ENCODE measurements around the gene SIL1.

SIL1 gene

DNA sequence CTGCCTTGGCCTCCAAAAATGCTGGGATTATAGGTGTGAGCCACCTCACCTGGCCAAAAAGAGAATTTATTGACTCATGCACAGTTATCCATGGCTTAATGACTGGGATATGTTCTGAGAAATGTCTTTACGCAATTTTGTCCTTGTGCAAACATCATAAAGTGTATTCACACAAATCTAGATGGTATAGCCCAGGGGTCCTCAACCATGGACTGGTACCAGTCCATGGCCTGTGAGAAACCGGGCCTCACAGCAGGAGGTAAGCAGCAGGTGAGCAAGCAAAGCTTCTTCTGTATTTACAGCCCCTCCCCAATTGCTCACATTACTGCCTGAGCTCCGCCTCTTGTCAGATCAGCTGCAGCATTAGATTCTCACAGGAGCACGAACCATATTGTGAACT, 12.4 kb upstream of the SIL1 start:
- Histone ChIP-seq H3K27me3 (ENCODE audit: insufficient read depth, low read length) (no peaks in the 10 kb centered on the region), H3K36me3 (ENCODE audit: insufficient read depth, low read length) (no peaks in the 10 kb centered on the region), H3K4me3 (ENCODE audit: low read depth, low read length, poor library complexity, severe bottlenecking) (no peak overlapping the region), H3K9me2 (ENCODE audit: low read depth, low read length) (no peaks in the 10 kb centered on the region), H3K9me3 (ENCODE audit: low read length) (no peaks in the 10 kb centered on the region), H4K20me1 (ENCODE audit: insufficient read depth, low read length) (no peaks in the 10 kb centered on the region), H3F3A (ENCODE audit: insufficient read depth, low read length) (no peaks in the 10 kb centered on the region), H3K79me2 (ENCODE audit: insufficient read depth, low read length) (no peaks in the 10 kb centered on the region), H3K9ac (ENCODE audit: low read length) (no peak overlapping the region), H3K4me2 (ENCODE audit: low read length) (no peak overlapping the region), H3K27ac (ENCODE audit: low read depth, low read length, poor library complexity, severe bottlenecking) (no peak overlapping the region), H3K4me1 (ENCODE audit: insufficient read depth, low read length, severe bottlenecking) (no peaks in the 10 kb centered on the region), H2AFZ (ENCODE audit: low read length) (no peak overlapping the region)
- TF ChIP-seq CTCF (IDR thresholded peaks at IDR 0.05; ENCODE audit: low read length): no peak
- no peak for TF ChIP-seq EZH2 (IDR thresholded peaks at IDR 0.05; ENCODE audit: borderline replicate concordance, low read length)

DNA sequence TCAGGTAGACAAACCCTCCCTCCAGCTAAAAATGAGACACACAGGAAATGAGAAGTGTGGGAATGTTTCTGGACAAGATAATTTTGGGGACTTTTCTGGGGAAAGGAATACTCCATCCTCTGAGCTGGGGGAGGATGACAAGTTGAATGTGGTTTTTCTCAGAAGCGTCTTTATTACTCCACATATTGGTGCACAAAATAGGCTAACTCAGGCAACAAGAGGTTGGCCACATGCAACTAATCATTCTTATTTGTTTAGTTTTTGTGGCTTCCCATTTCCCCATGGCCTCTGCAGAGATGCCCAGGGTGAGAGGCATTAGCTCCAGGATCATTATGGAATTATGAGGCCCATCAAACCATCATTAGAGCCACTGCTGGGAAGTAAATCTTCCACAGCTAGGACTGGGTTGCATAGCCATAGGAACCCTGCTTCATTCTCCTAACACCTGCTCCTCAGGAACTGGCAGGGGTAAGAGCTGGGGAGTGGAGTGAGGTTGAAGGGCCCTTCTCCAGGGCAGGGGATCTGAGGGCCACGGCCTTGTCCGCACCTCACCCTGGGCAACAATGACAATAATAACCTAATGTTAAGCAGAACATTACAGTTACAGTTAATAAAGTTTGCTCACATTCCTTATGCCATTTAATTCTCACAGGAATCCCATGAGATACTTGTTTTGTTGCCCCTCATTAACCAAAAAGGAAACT, 9.3 kb upstream of the SIL1 start:
- H3K9me2 ChIP-seq (ENCODE audit: low read depth, low read length): no peaks in the 10 kb centered on the region
- no peak overlapping the region for H3K27ac ChIP-seq (ENCODE audit: low read depth, low read length, poor library complexity, severe bottlenecking)
- H3K36me3 ChIP-seq (ENCODE audit: insufficient read depth, low read length): no peaks in the 10 kb centered on the region
- H3F3A ChIP-seq (ENCODE audit: insufficient read depth, low read length): no peaks in the 10 kb centered on the region
- H3K4me1 ChIP-seq (ENCODE audit: insufficient read depth, low read length, severe bottlenecking): no peaks in the 10 kb centered on the region
- no peaks in the 10 kb centered on the region for H3K79me2 ChIP-seq (ENCODE audit: insufficient read depth, low read length)
- TF ChIP-seq CTCF (IDR thresholded peaks at IDR 0.05; ENCODE audit: low read length): no peak
- no peak for TF ChIP-seq EZH2 (IDR thresholded peaks at IDR 0.05; ENCODE audit: borderline replicate concordance, low read length)
- no peaks in the 10 kb centered on the region for H3K9me3 ChIP-seq (ENCODE audit: low read length)
- 0 out of 2 replicates have a peak, but pooled peaks cover 7% of the 10 kb centered on the region for H3K27me3 ChIP-seq (ENCODE audit: insufficient read depth, low read length)
- H3K4me2 ChIP-seq (ENCODE audit: low read length): no peak overlapping the region
- H3K9ac ChIP-seq (ENCODE audit: low read length): no peak overlapping the region
- no peak overlapping the region for H3K4me3 ChIP-seq (ENCODE audit: low read depth, low read length, poor library complexity, severe bottlenecking)
- H2AFZ ChIP-seq (ENCODE audit: low read length): no peak overlapping the region
- no peaks in the 10 kb centered on the region for H4K20me1 ChIP-seq (ENCODE audit: insufficient read depth, low read length)

DNA sequence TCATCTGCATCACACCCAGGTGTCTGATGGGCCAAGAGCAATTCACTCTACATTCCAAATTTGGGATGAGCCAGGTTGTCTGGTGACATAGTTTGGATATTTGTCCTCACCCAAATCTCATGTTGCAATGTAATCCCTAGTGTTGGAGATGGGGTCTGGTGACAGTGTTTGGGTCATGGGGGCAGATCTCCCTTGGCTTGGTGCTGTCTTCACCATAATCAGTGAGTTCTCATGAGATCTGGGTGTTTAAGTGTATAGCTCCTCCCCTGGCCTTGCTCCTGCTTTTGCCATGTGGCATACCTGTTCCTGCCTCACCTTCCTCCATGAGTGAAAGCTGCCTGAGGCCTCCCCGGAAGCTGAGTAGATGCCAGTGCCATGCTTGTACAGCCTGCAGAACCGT, 7.4 kb upstream of the SIL1 start:
- no peaks in the 10 kb centered on the region for H3K9me3 ChIP-seq (ENCODE audit: low read length)
- no peaks in the 10 kb centered on the region for H3K36me3 ChIP-seq (ENCODE audit: insufficient read depth, low read length)
- no peak overlapping the region for H2AFZ ChIP-seq (ENCODE audit: low read length)
- no peaks in the 10 kb centered on the region for H3F3A ChIP-seq (ENCODE audit: insufficient read depth, low read length)
- H3K27ac ChIP-seq (ENCODE audit: low read depth, low read length, poor library complexity, severe bottlenecking): no peak overlapping the region
- H3K9ac ChIP-seq (ENCODE audit: low read length): no peak overlapping the region
- H3K79me2 ChIP-seq (ENCODE audit: insufficient read depth, low read length): no peaks in the 10 kb centered on the region
- TF ChIP-seq CTCF (IDR thresholded peaks at IDR 0.05; ENCODE audit: low read length) (no peak), EZH2 (IDR thresholded peaks at IDR 0.05; ENCODE audit: borderline replicate concordance, low read length) (no peak)
- H3K4me2 ChIP-seq (ENCODE audit: low read length): no peak overlapping the region
- no peaks in the 10 kb centered on the region for H3K4me1 ChIP-seq (ENCODE audit: insufficient read depth, low read length, severe bottlenecking)
- H4K20me1 ChIP-seq (ENCODE audit: insufficient read depth, low read length): no peaks in the 10 kb centered on the region
- 0 out of 2 replicates have a peak, but pooled peaks cover 7% of the 10 kb centered on the region for H3K27me3 ChIP-seq (ENCODE audit: insufficient read depth, low read length)
- no peaks in the 10 kb centered on the region for H3K9me2 ChIP-seq (ENCODE audit: low read depth, low read length)
- H3K4me3 ChIP-seq (ENCODE audit: low read depth, low read length, poor library complexity, severe bottlenecking): no peak overlapping the region

Data from OCI-LY1 (cell line).